PFSK-1 (cell line): Measurements from ENCODE around the gene UCK2.

Experiments
- FOXP2 ChIP-seq: optimal IDR thresholded peaks from 2 replicates; pipeline ENCODE3; 2011; ENCODE audit warnings: borderline replicate concordance, control low read depth, inconsistent platforms; ENCODE audit not compliant: insufficient read depth; ENCODE audit errors: extremely low read length, extremely low read depth
- POLR2AphosphoS5 ChIP-seq: IDR thresholded peaks from 2 replicates; pipeline ENCODE4 v1.6.1; 2012; ENCODE audit warnings: low read depth, mild to moderate bottlenecking, control low read depth, low read length, moderate library complexity
- REST ChIP-seq, 2 experiments: IDR thresholded peaks; 2 replicates each; pipeline versions ENCODE4 v1.6.1 to v1.8.0; 2011 to 2012; ENCODE audit warnings: low read depth in 2 of 2, low read length in 2 of 2, control low read depth in 1 of 2, inconsistent platforms in 1 of 2, mild to moderate bottlenecking in 1 of 2, moderate library complexity in 1 of 2; ENCODE audit not compliant: insufficient read depth in 1 of 2
- SIN3A ChIP-seq: IDR thresholded peaks from 2 replicates; pipeline ENCODE4 v1.6.1; 2012; ENCODE audit warnings: mild to moderate bottlenecking, low read length, moderate library complexity, borderline replicate concordance; ENCODE audit not compliant: insufficient read depth
- TAF1 ChIP-seq: IDR thresholded peaks from 2 replicates; pipeline ENCODE4 v1.6.1; 2012; ENCODE audit warnings: low read length, control low read depth, borderline replicate concordance; ENCODE audit not compliant: insufficient read depth

Gene UCK2

GRCh38 chr1:165924117-165924516 is 96.7 kb downstream of the UCK2 start:
- TF ChIP-seq REST (IDR thresholded peaks at IDR 0.05; ENCODE audit: insufficient read depth in 1 of 2, low read depth in 2 of 2, low read length in 2 of 2) (no peak), SIN3A (no peak), FOXP2 (no peak), POLR2AphosphoS5 (no peak), TAF1 (no peak)

DNA sequence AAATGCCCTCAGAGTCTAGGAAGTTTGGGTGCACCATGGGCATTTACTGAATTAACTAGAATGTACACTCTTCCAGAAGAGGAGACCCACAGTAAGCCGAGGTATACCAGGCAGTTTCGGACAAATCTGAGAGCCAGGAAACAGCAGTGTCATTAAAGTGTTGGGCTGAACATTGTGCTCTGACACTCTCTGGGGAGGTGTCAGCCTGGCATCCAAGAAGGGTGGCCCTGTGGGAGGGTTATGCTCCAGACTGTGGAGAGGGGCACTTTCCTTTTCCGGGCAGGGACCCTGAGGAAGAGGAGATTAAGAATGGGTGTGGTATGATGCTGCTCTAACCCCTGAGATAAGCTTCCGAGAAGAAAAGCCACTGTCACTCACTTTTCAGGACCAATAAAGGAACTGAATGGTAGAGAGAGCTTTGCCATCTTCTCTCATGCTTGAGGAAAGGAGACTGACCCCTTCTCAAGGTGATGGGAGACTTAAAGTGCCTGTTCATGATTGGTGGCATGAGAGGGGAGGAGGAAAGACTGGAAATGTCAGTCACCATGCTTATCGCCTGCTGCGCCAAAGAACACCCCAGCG is 98.2 kb downstream of the UCK2 start:
- no peak for TF ChIP-seq FOXP2
- TF ChIP-seq REST (IDR thresholded peaks at IDR 0.05; ENCODE audit: insufficient read depth in 1 of 2, low read depth in 2 of 2, low read length in 2 of 2), result no peak
- no peak for TF ChIP-seq POLR2AphosphoS5
- TF ChIP-seq SIN3A, result no peak
- TF ChIP-seq TAF1, result no peak

- TF ChIP-seq FOXP2 (no peak), REST (IDR thresholded peaks at IDR 0.05; ENCODE audit: insufficient read depth in 1 of 2, low read depth in 2 of 2, low read length in 2 of 2) (no peak), POLR2AphosphoS5 (no peak), SIN3A (no peak), TAF1 (no peak)
Measured at GRCh38 chr1:165927169-165927568, 99.8 kb downstream of the UCK2 start.

- TF ChIP-seq SIN3A, result no peak
- no peak for TF ChIP-seq POLR2AphosphoS5
- TF ChIP-seq REST (IDR thresholded peaks at IDR 0.05; ENCODE audit: insufficient read depth in 1 of 2, low read depth in 2 of 2, low read length in 2 of 2), result no peak
- no peak for TF ChIP-seq FOXP2
- TF ChIP-seq TAF1, result no peak
Measured at GRCh38 chr1:165928075-165928731, 100.8 kb downstream of the UCK2 start.

DNA sequence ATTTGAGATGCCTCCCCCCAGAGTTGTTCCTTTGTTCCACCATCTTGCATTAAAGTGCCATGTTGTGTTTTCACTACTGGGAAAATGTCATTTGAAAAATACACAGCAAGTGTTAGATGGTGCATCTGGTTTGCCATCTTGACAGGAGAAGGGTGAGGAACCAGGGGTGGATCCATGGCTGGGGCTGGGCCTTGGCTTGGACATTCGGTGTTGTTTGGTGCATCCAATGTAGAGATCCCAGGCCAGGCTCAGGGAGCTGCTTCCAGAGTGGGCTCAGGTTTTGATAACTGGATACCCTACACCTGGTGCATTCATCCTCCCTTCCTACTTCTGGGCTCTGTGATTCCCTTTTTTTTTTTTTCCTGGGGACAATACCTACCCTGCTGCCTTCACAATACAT is 103.5 kb downstream of the UCK2 start:
- TF ChIP-seq TAF1 (no peak), REST (IDR thresholded peaks at IDR 0.05; ENCODE audit: insufficient read depth in 1 of 2, low read depth in 2 of 2, low read length in 2 of 2) (no peak), FOXP2 (no peak), SIN3A (no peak), POLR2AphosphoS5 (no peak)
